Measurements from ENCODE around the gene TAAR1. TPM values are rescaled to one million over a fixed set of nuclear protein-coding genes. Genes with fewer than 3 reads are reported as not detected.

TAAR1 gene
- total and polyA plus RNA-seq, 2 experiments from 2014 or later: not detected

GRCh38 chr6:132675749-132676148, 16.8 kb upstream of the TAAR1 start:
- H3K4me3 ChIP-seq: no peak overlapping the region
- no peak overlapping the region for H3K27ac ChIP-seq
- no peak overlapping the region for H3K4me2 ChIP-seq (ENCODE audit: unreplicated experiment)
- no peaks in the 10 kb centered on the region for H3K9me2 ChIP-seq (ENCODE audit: insufficient read depth)
- TF ChIP-seq EZH2 (IDR thresholded peaks at IDR 0.05; ENCODE audit: insufficient read depth, poor library complexity, severe bottlenecking): no peak
- TF ChIP-seq EZH2phosphoT487 (IDR thresholded peaks at IDR 0.05; ENCODE audit: insufficient read depth, low read depth): no peak
- no peaks in the 10 kb centered on the region for H3K9me3 ChIP-seq (ENCODE audit: low read depth)
- DNase-seq: no peak
- no peaks in the 10 kb centered on the region for H3F3A ChIP-seq (ENCODE audit: insufficient read depth)
- H3K79me2 ChIP-seq (ENCODE audit: insufficient read depth): no peaks in the 10 kb centered on the region
- H2AFZ ChIP-seq: no peak overlapping the region
- H3K4me1 ChIP-seq (ENCODE audit: insufficient read depth): no peaks in the 10 kb centered on the region
- no peaks in the 10 kb centered on the region for H3K27me3 ChIP-seq (replicated peaks; ENCODE audit: insufficient read depth)
- no peaks in the 10 kb centered on the region for H4K20me1 ChIP-seq (ENCODE audit: insufficient read depth)
- in situ Hi-C loops (cut with MboI): no loop called here
- no peaks in the 10 kb centered on the region for H3K36me3 ChIP-seq (ENCODE audit: low read depth)
- no peak overlapping the region for H3K9ac ChIP-seq

GRCh38 chr6:132675002-132675401, 16.0 kb upstream of the TAAR1 start:
- Histone ChIP-seq H3K4me2 (ENCODE audit: unreplicated experiment) (no peak overlapping the region), H3K9ac (no peak overlapping the region), H3K4me1 (ENCODE audit: insufficient read depth) (no peaks in the 10 kb centered on the region), H3K27me3 (replicated peaks; ENCODE audit: insufficient read depth) (no peaks in the 10 kb centered on the region), H3K36me3 (ENCODE audit: low read depth) (no peaks in the 10 kb centered on the region), H4K20me1 (ENCODE audit: insufficient read depth) (no peaks in the 10 kb centered on the region), H2AFZ (no peak overlapping the region), H3K79me2 (ENCODE audit: insufficient read depth) (no peaks in the 10 kb centered on the region), H3K4me3 (no peak overlapping the region), H3F3A (ENCODE audit: insufficient read depth) (no peaks in the 10 kb centered on the region), H3K9me2 (ENCODE audit: insufficient read depth) (no peaks in the 10 kb centered on the region), H3K9me3 (ENCODE audit: low read depth) (no peaks in the 10 kb centered on the region), H3K27ac (no peak overlapping the region)
- in situ Hi-C loops (cut with MboI): no loop called here
- DNase-seq: no peak
- no peak for TF ChIP-seq EZH2phosphoT487 (IDR thresholded peaks at IDR 0.05; ENCODE audit: insufficient read depth, low read depth)
- whole genome bisulfite sequencing, 2 experiments (ENCODE audit: low coverage in 1 of 2, low lambda C conversion rate in 2 of 2, missing lambda C conversion rate in 2 of 2): 60 to 72% methylated on average over 3 of the region's 3 CpGs

- DNase-seq: no peak
- Histone ChIP-seq H3K9ac (no peak overlapping the region), H3K9me2 (ENCODE audit: insufficient read depth) (no peaks in the 10 kb centered on the region), H3K9me3 (ENCODE audit: low read depth) (no peaks in the 10 kb centered on the region), H3K4me1 (ENCODE audit: insufficient read depth) (0 out of 2 replicates have a peak, but pooled peaks cover 3% of the 10 kb centered on the region), H4K20me1 (ENCODE audit: insufficient read depth) (no peaks in the 10 kb centered on the region), H3F3A (ENCODE audit: insufficient read depth) (no peaks in the 10 kb centered on the region), H3K4me2 (ENCODE audit: unreplicated experiment) (no peak overlapping the region), H2AFZ (no peak overlapping the region), H3K36me3 (ENCODE audit: low read depth) (no peaks in the 10 kb centered on the region), H3K27ac (no peak overlapping the region), H3K4me3 (no peak overlapping the region), H3K27me3 (replicated peaks; ENCODE audit: insufficient read depth) (no peaks in the 10 kb centered on the region), H3K79me2 (ENCODE audit: insufficient read depth) (no peaks in the 10 kb centered on the region)
- in situ Hi-C loops (cut with MboI): no loop called here
- TF ChIP-seq EZH2phosphoT487 (IDR thresholded peaks at IDR 0.05; ENCODE audit: insufficient read depth, low read depth) (no peak), EZH2 (IDR thresholded peaks at IDR 0.05; ENCODE audit: insufficient read depth, poor library complexity, severe bottlenecking) (no peak)
- WGBS, 2 experiments (ENCODE audit: low coverage in 1 of 2, low lambda C conversion rate in 2 of 2, missing lambda C conversion rate in 2 of 2): 73 to 75% methylated on average over 10 of the region's 10 CpGs
Measured at GRCh38 chr6:132673376-132674094, 14.6 kb upstream of the TAAR1 start.

GRCh38 chr6:132671295-132671694, 12.3 kb upstream of the TAAR1 start:
- H3K4me2 ChIP-seq (ENCODE audit: unreplicated experiment): no peak overlapping the region
- H3K79me2 ChIP-seq (ENCODE audit: insufficient read depth): no peaks in the 10 kb centered on the region
- TF ChIP-seq EZH2phosphoT487 (IDR thresholded peaks at IDR 0.05; ENCODE audit: insufficient read depth, low read depth) (no peak), EZH2 (IDR thresholded peaks at IDR 0.05; ENCODE audit: insufficient read depth, poor library complexity, severe bottlenecking) (no peak)
- 93 to 100% methylated on average over 1 of the region's 1 CpG for WGBS, 2 experiments (ENCODE audit: low coverage in 1 of 2, low lambda C conversion rate in 2 of 2, missing lambda C conversion rate in 2 of 2)
- no peak overlapping the region for H2AFZ ChIP-seq
- H3K4me3 ChIP-seq: no peak overlapping the region
- DNase-seq: no peak
- H3K27me3 ChIP-seq (replicated peaks; ENCODE audit: insufficient read depth): no peaks in the 10 kb centered on the region
- H4K20me1 ChIP-seq (ENCODE audit: insufficient read depth): no peaks in the 10 kb centered on the region
- no peaks in the 10 kb centered on the region for H3K9me2 ChIP-seq (ENCODE audit: insufficient read depth)
- H3K36me3 ChIP-seq (ENCODE audit: low read depth): no peaks in the 10 kb centered on the region
- H3K9ac ChIP-seq: no peak overlapping the region
- in situ Hi-C loops (cut with MboI): no loop called here
- no peak overlapping the region for H3K27ac ChIP-seq
- no peaks in the 10 kb centered on the region for H3K9me3 ChIP-seq (ENCODE audit: low read depth)
- H3K4me1 ChIP-seq (ENCODE audit: insufficient read depth): 0 out of 2 replicates have a peak, but pooled peaks cover 3% of the 10 kb centered on the region
- no peaks in the 10 kb centered on the region for H3F3A ChIP-seq (ENCODE audit: insufficient read depth)

Data from GM23248 (cell line).